Activated naive CD4-positive, alpha-beta T cell treated with anti-CD3 and anti-CD28 coated beads for 36 hours (primary cell): ENCODE results near the gene ARHGAP42. TPM values are rescaled to one million over a fixed set of nuclear protein-coding genes. Genes with fewer than 3 reads are reported as not detected.

Experiments used
- CTCF ChIA-PET: fragments of 350-600 bp; sonication (Branson Sonifier 250); formaldehyde crosslinking; loops from one replicate; lab custom pipeline; 2021; ENCODE audit warnings: antibody characterized with exemption; lab: Charles Lee
- DNase-seq: peaks from one replicate; pipeline ENCODE4 v3.0.0-alpha.2; 2020
- H3K27ac Mint-ChIP-seq: one replicate; pipeline ENCODE4 v1.8.0; 2021; ENCODE audit warnings: mild to moderate bottlenecking, mixed read lengths
- H3K27me3 Mint-ChIP-seq: one replicate; pipeline ENCODE4 v1.8.0; 2021; ENCODE audit warnings: low read depth, mixed read lengths
- H3K36me3 Mint-ChIP-seq: one replicate; pipeline ENCODE4 v1.8.0; 2021; ENCODE audit warnings: low read depth, mixed read lengths
- H3K4me1 Mint-ChIP-seq: one replicate; pipeline ENCODE4 v1.8.0; 2021; ENCODE audit warnings: low read depth, mixed read lengths
- H3K4me3 Mint-ChIP-seq: one replicate; pipeline ENCODE4 v1.8.0; 2021; ENCODE audit warnings: mild to moderate bottlenecking, moderate library complexity, mixed read lengths
- H3K9me3 Mint-ChIP-seq: one replicate; pipeline ENCODE4 v1.8.0; 2021; ENCODE audit warnings: mixed read lengths
- intact Hi-C: fragments of 100-400 bp; cut with micrococcal nuclease; formaldehyde crosslinking; loops from one replicate; pipeline ENCODE4 v1.15.1; 2023
- total RNA-seq, 2 experiments: library from RNA; stranded (reverse); gene quantifications; one replicate each; pipeline ENCODE4 v1.2.3, GENCODE V29; 2021

Gene ARHGAP42
- total RNA-seq, 2 experiments from 2014 or later = not detected

- H3K4me3 Mint-ChIP-seq = no peak overlapping the region
- H3K27ac Mint-ChIP-seq = no peak overlapping the region
- H3K4me1 Mint-ChIP-seq = no peaks in the 10 kb centered on the region
- H3K27me3 Mint-ChIP-seq = no peaks in the 10 kb centered on the region
- peaks cover 5% of the 10 kb centered on the region for H3K9me3 Mint-ChIP-seq
- CTCF ChIA-PET = no interaction called here
- no peak for DNase-seq
- intact Hi-C loops = no loop called here
- H3K36me3 Mint-ChIP-seq = no peaks in the 10 kb centered on the region
Observed at GRCh38 chr11:100817620-100818019, 130.5 kb downstream of the ARHGAP42 start.

- H3K4me3 Mint-ChIP-seq = no peak overlapping the region
- intact Hi-C loops = no loop called here
- no peak overlapping the region for H3K27ac Mint-ChIP-seq
- H3K4me1 Mint-ChIP-seq = no peaks in the 10 kb centered on the region
- H3K9me3 Mint-ChIP-seq = peaks cover 5% of the 10 kb centered on the region
- DNase-seq = no peak
- H3K27me3 Mint-ChIP-seq = no peaks in the 10 kb centered on the region
- CTCF ChIA-PET = no interaction called here
- H3K36me3 Mint-ChIP-seq = no peaks in the 10 kb centered on the region
Observed at GRCh38 chr11:100820621-100821020, 133.5 kb downstream of the ARHGAP42 start.

- H3K27ac Mint-ChIP-seq = no peak overlapping the region
- CTCF ChIA-PET = interaction anchor here (0.6 kb wide), 1 partner anchor 46 kb away, joined by 3 read pairs; no protein-coding TSS in a partner anchor
- H3K36me3 Mint-ChIP-seq = no peaks in the 10 kb centered on the region
- H3K27me3 Mint-ChIP-seq = no peaks in the 10 kb centered on the region
- peaks cover 5% of the 10 kb centered on the region for H3K9me3 Mint-ChIP-seq
- H3K4me1 Mint-ChIP-seq = no peaks in the 10 kb centered on the region
- H3K4me3 Mint-ChIP-seq = no peak overlapping the region
- DNase-seq = no peak
- intact Hi-C loops = no loop called here
Observed at GRCh38 chr11:100821198-100821597, 134.1 kb downstream of the ARHGAP42 start.

- H3K4me3 Mint-ChIP-seq = no peak overlapping the region
- no peaks in the 10 kb centered on the region for H3K36me3 Mint-ChIP-seq
- intact Hi-C loops = no loop called here
- H3K9me3 Mint-ChIP-seq = peaks cover 4% of the 10 kb centered on the region
- no peak for DNase-seq
- no peak overlapping the region for H3K27ac Mint-ChIP-seq
- H3K27me3 Mint-ChIP-seq = no peaks in the 10 kb centered on the region
- CTCF ChIA-PET = no interaction called here
- H3K4me1 Mint-ChIP-seq = no peaks in the 10 kb centered on the region
Observed at GRCh38 chr11:100823360-100823759, 136.3 kb downstream of the ARHGAP42 start.

GRCh38 chr11:100824041-100824809, 137.1 kb downstream of the ARHGAP42 start:
- Mint-ChIP-seq H3K27ac (no peak overlapping the region), H3K9me3 (peaks cover 2% of the 10 kb centered on the region), H3K4me1 (no peaks in the 10 kb centered on the region), H3K36me3 (no peaks in the 10 kb centered on the region), H3K4me3 (no peak overlapping the region), H3K27me3 (no peaks in the 10 kb centered on the region)
- CTCF ChIA-PET = no interaction called here
- intact Hi-C loops = no loop called here
- no peak for DNase-seq

GRCh38 chr11:100825626-100826025, 138.5 kb downstream of the ARHGAP42 start:
- Mint-ChIP-seq H3K27ac (no peak overlapping the region), H3K4me3 (no peak overlapping the region), H3K9me3 (no peaks in the 10 kb centered on the region), H3K4me1 (no peaks in the 10 kb centered on the region), H3K36me3 (no peaks in the 10 kb centered on the region), H3K27me3 (no peaks in the 10 kb centered on the region)
- CTCF ChIA-PET = no interaction called here
- DNase-seq = no peak
- intact Hi-C loops = no loop called here

GRCh38 chr11:100827934-100828661, 141.0 kb downstream of the ARHGAP42 start:
- no peak overlapping the region for H3K27ac Mint-ChIP-seq
- CTCF ChIA-PET = interaction anchor here (0.7 kb wide), 1 partner anchor 19 kb away, joined by 3 read pairs; no protein-coding TSS in a partner anchor
- DNase-seq = no peak

GRCh38 chr11:100830274-100830673, 143.2 kb downstream of the ARHGAP42 start:
- CTCF ChIA-PET = interaction anchor here (0.7 kb wide), 1 partner anchor 22 kb away, joined by 3 read pairs; no protein-coding TSS in a partner anchor

More at GRCh38 chr11:100827934-100828661, 141.0 kb downstream of the ARHGAP42 start:
- intact Hi-C loops = no loop called here
- Mint-ChIP-seq H3K9me3 (no peaks in the 10 kb centered on the region), H3K4me3 (no peak overlapping the region), H3K4me1 (no peaks in the 10 kb centered on the region), H3K27me3 (no peaks in the 10 kb centered on the region), H3K36me3 (no peaks in the 10 kb centered on the region)

GRCh38 chr11:100830978-100831732, 144.1 kb downstream of the ARHGAP42 start:
- no peak for DNase-seq

More at GRCh38 chr11:100830274-100830673, 143.2 kb downstream of the ARHGAP42 start:
- no peaks in the 10 kb centered on the region for H3K9me3 Mint-ChIP-seq
- H3K4me1 Mint-ChIP-seq = no peaks in the 10 kb centered on the region
- intact Hi-C loops = no loop called here
- H3K36me3 Mint-ChIP-seq = no peaks in the 10 kb centered on the region
- H3K27ac Mint-ChIP-seq = no peak overlapping the region
- H3K27me3 Mint-ChIP-seq = no peaks in the 10 kb centered on the region
- no peak for DNase-seq
- no peak overlapping the region for H3K4me3 Mint-ChIP-seq

GRCh38 chr11:100831929-100832494, 144.9 kb downstream of the ARHGAP42 start:
- DNase-seq = no peak
- Mint-ChIP-seq H3K9me3 (no peaks in the 10 kb centered on the region), H3K4me1 (no peaks in the 10 kb centered on the region), H3K4me3 (no peak overlapping the region), H3K27me3 (no peaks in the 10 kb centered on the region), H3K36me3 (no peaks in the 10 kb centered on the region), H3K27ac (no peak overlapping the region)
- intact Hi-C loops = no loop called here
- CTCF ChIA-PET = interaction anchor here (0.7 kb wide), 1 partner anchor 98 kb away, joined by 3 read pairs; no protein-coding TSS in a partner anchor

More at GRCh38 chr11:100830978-100831732, 144.1 kb downstream of the ARHGAP42 start:
- Mint-ChIP-seq H3K27ac (no peak overlapping the region), H3K36me3 (no peaks in the 10 kb centered on the region), H3K27me3 (no peaks in the 10 kb centered on the region), H3K4me3 (no peak overlapping the region), H3K9me3 (no peaks in the 10 kb centered on the region), H3K4me1 (no peaks in the 10 kb centered on the region)
- CTCF ChIA-PET = interaction anchor here (0.7 kb wide), 1 partner anchor 21 kb away, joined by 3 read pairs; no protein-coding TSS in a partner anchor
- intact Hi-C loops = no loop called here

- no peaks in the 10 kb centered on the region for H3K4me1 Mint-ChIP-seq
- no peak overlapping the region for H3K4me3 Mint-ChIP-seq
- peaks cover 1% of the 10 kb centered on the region for H3K9me3 Mint-ChIP-seq
- intact Hi-C loops = no loop called here
- no peaks in the 10 kb centered on the region for H3K36me3 Mint-ChIP-seq
- no peaks in the 10 kb centered on the region for H3K27me3 Mint-ChIP-seq
- H3K27ac Mint-ChIP-seq = no peak overlapping the region
- no peak for DNase-seq
- CTCF ChIA-PET = no interaction called here
Observed at GRCh38 chr11:100832829-100833228, 145.7 kb downstream of the ARHGAP42 start.

- CTCF ChIA-PET = no interaction called here
- no peak overlapping the region for H3K4me3 Mint-ChIP-seq
- DNase-seq = no peak
- no peaks in the 10 kb centered on the region for H3K4me1 Mint-ChIP-seq
- H3K27ac Mint-ChIP-seq = no peak overlapping the region
- intact Hi-C loops = no loop called here
- H3K36me3 Mint-ChIP-seq = no peaks in the 10 kb centered on the region
- no peaks in the 10 kb centered on the region for H3K27me3 Mint-ChIP-seq
- H3K9me3 Mint-ChIP-seq = peaks cover 1% of the 10 kb centered on the region
Observed at GRCh38 chr11:100833276-100833675, 146.2 kb downstream of the ARHGAP42 start.
